ENCODE measurements around the gene HOOK2.

- TF ChIP-seq, protein P1, sequence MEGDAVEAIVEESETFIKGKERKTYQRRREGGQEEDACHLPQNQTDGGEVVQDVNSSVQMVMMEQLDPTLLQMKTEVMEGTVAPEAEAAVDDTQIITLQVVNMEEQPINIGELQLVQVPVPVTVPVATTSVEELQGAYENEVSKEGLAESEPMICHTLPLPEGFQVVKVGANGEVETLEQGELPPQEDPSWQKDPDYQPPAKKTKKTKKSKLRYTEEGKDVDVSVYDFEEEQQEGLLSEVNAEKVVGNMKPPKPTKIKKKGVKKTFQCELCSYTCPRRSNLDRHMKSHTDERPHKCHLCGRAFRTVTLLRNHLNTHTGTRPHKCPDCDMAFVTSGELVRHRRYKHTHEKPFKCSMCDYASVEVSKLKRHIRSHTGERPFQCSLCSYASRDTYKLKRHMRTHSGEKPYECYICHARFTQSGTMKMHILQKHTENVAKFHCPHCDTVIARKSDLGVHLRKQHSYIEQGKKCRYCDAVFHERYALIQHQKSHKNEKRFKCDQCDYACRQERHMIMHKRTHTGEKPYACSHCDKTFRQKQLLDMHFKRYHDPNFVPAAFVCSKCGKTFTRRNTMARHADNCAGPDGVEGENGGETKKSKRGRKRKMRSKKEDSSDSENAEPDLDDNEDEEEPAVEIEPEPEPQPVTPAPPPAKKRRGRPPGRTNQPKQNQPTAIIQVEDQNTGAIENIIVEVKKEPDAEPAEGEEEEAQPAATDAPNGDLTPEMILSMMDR (tag by site-specific recombination; IDR thresholded peaks at IDR 0.05): peak; percentile 34; the same call in 1 of the 2 replicates
- TF ChIP-seq ZNF791 (tag by site-specific recombination; IDR thresholded peaks at IDR 0.05): no peak
- peak; percentile 91 for TF ChIP-seq ZNF362 (tag by site-specific recombination; IDR thresholded peaks at IDR 0.05)
- no peak for TF ChIP-seq TRIM28 (IDR thresholded peaks at IDR 0.05; ENCODE audit: borderline replicate concordance, low read length)
- TF ChIP-seq ZNF366 (tag by site-specific recombination; conservative IDR thresholded peaks at IDR 0.05): no peak
- TF ChIP-seq, protein P2, sequence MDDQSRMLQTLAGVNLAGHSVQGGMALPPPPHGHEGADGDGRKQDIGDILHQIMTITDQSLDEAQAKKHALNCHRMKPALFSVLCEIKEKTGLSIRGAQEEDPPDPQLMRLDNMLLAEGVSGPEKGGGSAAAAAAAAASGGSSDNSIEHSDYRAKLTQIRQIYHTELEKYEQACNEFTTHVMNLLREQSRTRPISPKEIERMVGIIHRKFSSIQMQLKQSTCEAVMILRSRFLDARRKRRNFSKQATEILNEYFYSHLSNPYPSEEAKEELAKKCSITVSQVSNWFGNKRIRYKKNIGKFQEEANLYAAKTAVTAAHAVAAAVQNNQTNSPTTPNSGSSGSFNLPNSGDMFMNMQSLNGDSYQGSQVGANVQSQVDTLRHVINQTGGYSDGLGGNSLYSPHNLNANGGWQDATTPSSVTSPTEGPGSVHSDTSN (CRISPR knock-in tag; IDR thresholded peaks at IDR 0.05): peak; percentile 69; the same call in 1 of the 2 replicates
- TF ChIP-seq YY1 (tag by site-specific recombination; IDR thresholded peaks at IDR 0.05): no peak
- TF ChIP-seq, protein P3, sequence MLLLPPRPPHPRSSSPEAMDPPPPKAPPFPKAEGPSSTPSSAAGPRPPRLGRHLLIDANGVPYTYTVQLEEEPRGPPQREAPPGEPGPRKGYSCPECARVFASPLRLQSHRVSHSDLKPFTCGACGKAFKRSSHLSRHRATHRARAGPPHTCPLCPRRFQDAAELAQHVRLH (tag by site-specific recombination; IDR thresholded peaks at IDR 0.05): no peak
These were observed 18.2 kb upstream of the HOOK2 start for GRCh38 chr19:12793290-12794195.

Measured in HEK293 (cell line).